Nephron (organoid): Measurements from ENCODE around the gene BCAR3.
"Not testable (repeated sequence)": the region's sequence is repeated elsewhere in the genome, so short reads cannot be mapped to it uniquely, and the experiment has no call there.

ENCODE experiments used
- H3K27ac Mint-ChIP-seq, 3 experiments: 2 replicates each; pipeline ENCODE4 v1.8.0; 2020; ENCODE audit warnings: mixed read lengths in 3 of 3, mild to moderate bottlenecking in 2 of 3, moderate library complexity in 1 of 3
- H3K27me3 Mint-ChIP-seq: 2 replicates; pipeline ENCODE4 v1.8.0; 2021; ENCODE audit warnings: low read depth, mild to moderate bottlenecking, moderate library complexity, mixed read lengths
- H3K36me3 Mint-ChIP-seq: 2 replicates; pipeline ENCODE4 v1.8.0; 2020; ENCODE audit warnings: low read depth, mixed read lengths
- H3K4me1 Mint-ChIP-seq: 2 replicates; pipeline ENCODE4 v1.8.0; 2020; ENCODE audit warnings: mixed read lengths
- H3K4me3 Mint-ChIP-seq, 3 experiments: 2 replicates each; pipeline ENCODE4 v1.8.0; 2020; ENCODE audit warnings: mild to moderate bottlenecking in 3 of 3, mixed read lengths in 3 of 3, moderate library complexity in 2 of 3
- H3K9me3 Mint-ChIP-seq: 2 replicates; pipeline ENCODE4 v1.8.0; 2020; ENCODE audit warnings: mixed read lengths
- CTCF ChIP-seq, 3 experiments: fragments of 200-600 bp; sonication (generic); IDR thresholded peaks; one replicate each; pipeline ENCODE4 v1.5.0; 2021; ENCODE audit warnings: antibody characterized with exemption in 3 of 3; ENCODE audit not compliant: unreplicated experiment in 3 of 3

Gene BCAR3

GRCh38 chr1:93678946-93679480, 2.6 kb downstream of the BCAR3 start:
- Mint-ChIP-seq H3K27me3 (peaks cover 22% of the 10 kb centered on the region), H3K4me1 (peaks cover 63% of the 10 kb centered on the region), H3K27ac (peak overlapping the region; percentile 72 to 93 (median 78)), H3K9me3 (no peaks in the 10 kb centered on the region), H3K4me3 (peak overlapping the region; percentile 83 to 94 (median 91)), H3K36me3 (peaks cover 6% of the 10 kb centered on the region)
- TF ChIP-seq CTCF (IDR thresholded peaks at IDR 0.05; ENCODE audit: unreplicated experiment in 3 of 3), result no peak

GRCh38 chr1:93678491-93678890, 3.1 kb downstream of the BCAR3 start:
- H3K27me3 Mint-ChIP-seq, result peaks cover 21% of the 10 kb centered on the region

GRCh38 chr1:93677729-93678128, 3.9 kb downstream of the BCAR3 start:
- H3K27ac Mint-ChIP-seq, result no peak overlapping the region
- peaks cover 76% of the 10 kb centered on the region for H3K4me1 Mint-ChIP-seq
- no peaks in the 10 kb centered on the region for H3K9me3 Mint-ChIP-seq
- H3K4me3 Mint-ChIP-seq, result peak overlapping the region in 1 of 3 experiments; percentile 36
- TF ChIP-seq CTCF (IDR thresholded peaks at IDR 0.05; ENCODE audit: unreplicated experiment in 3 of 3), result no peak
- peaks cover 9% of the 10 kb centered on the region for H3K36me3 Mint-ChIP-seq
- peaks cover 14% of the 10 kb centered on the region for H3K27me3 Mint-ChIP-seq

More at GRCh38 chr1:93678491-93678890, 3.1 kb downstream of the BCAR3 start:
- TF ChIP-seq CTCF (IDR thresholded peaks at IDR 0.05; ENCODE audit: unreplicated experiment in 3 of 3), result no peak
- peaks cover 9% of the 10 kb centered on the region for H3K36me3 Mint-ChIP-seq
- H3K4me3 Mint-ChIP-seq, result peak overlapping the region; percentile 9 to 61 (median 53)
- H3K4me1 Mint-ChIP-seq, result peaks cover 68% of the 10 kb centered on the region
- no peaks in the 10 kb centered on the region for H3K9me3 Mint-ChIP-seq
- peak overlapping the region; percentile 66 to 87 (median 78) for H3K27ac Mint-ChIP-seq

GRCh38 chr1:93676427-93676826, 5.2 kb downstream of the BCAR3 start:
- H3K9me3 Mint-ChIP-seq, result no peaks in the 10 kb centered on the region
- H3K27me3 Mint-ChIP-seq, result peaks cover 5% of the 10 kb centered on the region
- H3K36me3 Mint-ChIP-seq, result peaks cover 9% of the 10 kb centered on the region
- no peak for TF ChIP-seq CTCF (IDR thresholded peaks at IDR 0.05; ENCODE audit: unreplicated experiment in 3 of 3)
- peaks cover 83% of the 10 kb centered on the region for H3K4me1 Mint-ChIP-seq
- H3K27ac Mint-ChIP-seq, result no peak overlapping the region
- H3K4me3 Mint-ChIP-seq, result no peak overlapping the region

GRCh38 chr1:93675931-93676330, 5.7 kb downstream of the BCAR3 start:
- Mint-ChIP-seq H3K36me3 (peaks cover 9% of the 10 kb centered on the region), H3K4me3 (no peak overlapping the region), H3K9me3 (no peaks in the 10 kb centered on the region), H3K27ac (peak overlapping the region in 1 of 3 experiments; percentile 14), H3K27me3 (peaks cover 5% of the 10 kb centered on the region), H3K4me1 (peaks cover 83% of the 10 kb centered on the region)
- TF ChIP-seq CTCF (IDR thresholded peaks at IDR 0.05; ENCODE audit: unreplicated experiment in 3 of 3), result no peak

- Mint-ChIP-seq H3K27ac (peak overlapping the region in 2 of 3 experiments; percentile 14 to 37), H3K9me3 (no peaks in the 10 kb centered on the region), H3K4me1 (peaks cover 80% of the 10 kb centered on the region), H3K4me3 (no peak overlapping the region), H3K27me3 (peaks cover 5% of the 10 kb centered on the region), H3K36me3 (peaks cover 9% of the 10 kb centered on the region)
- no peak for TF ChIP-seq CTCF (IDR thresholded peaks at IDR 0.05; ENCODE audit: unreplicated experiment in 3 of 3)
Measured at GRCh38 chr1:93675271-93675670, 6.4 kb downstream of the BCAR3 start.

GRCh38 chr1:93674071-93674470, 7.6 kb downstream of the BCAR3 start:
- not testable (repeated sequence) for H3K4me3 Mint-ChIP-seq, H3K27me3 Mint-ChIP-seq

More at GRCh38 chr1:93674071-93674470, 7.6 kb downstream of the BCAR3 start:
- H3K9me3 Mint-ChIP-seq, H3K36me3 Mint-ChIP-seq: not testable (repeated sequence)
- Mint-ChIP-seq H3K27ac (peak overlapping the region in 1 of 3 experiments; percentile 67), H3K4me1 (peaks cover 82% of the 10 kb centered on the region)
